Umbilical cord (tissue), 2 donors: ENCODE results near the gene TXNRD2. TPM values are rescaled to one million over a fixed set of nuclear protein-coding genes. Genes with fewer than 3 reads are reported as not detected.

Source experiments
- DNase-seq: peaks from one replicate; pipeline ENCODE4 v3.0.0-alpha.2; 2015; ENCODE audit warnings: low spot score
- total RNA-seq: library from RNA; depleted of rRNA; stranded (reverse); fragments of >200 nt; gene quantifications from one replicate; pipeline ENCODE4 v1.2.3, GENCODE V29; 2014; ENCODE audit warnings: low replicate concordance; ENCODE audit not compliant: insufficient read depth

TXNRD2 gene
- 32.0 TPM for total RNA-seq

- DNase-seq = peak; percentile 72
Observed at GRCh38 chr22:19941365-19942082, at the start of gene TXNRD2, which contains the start of gene COMT. Gene TXNRD2, minus strand, starts transcription at chr22:19941818. Its CDS starts 15 bp downstream, at chr22:19941803. Gene COMT, plus strand, starts transcription at chr22:19941772. Its CDS starts 20,755 bp downstream, at chr22:19962527.

DNA sequence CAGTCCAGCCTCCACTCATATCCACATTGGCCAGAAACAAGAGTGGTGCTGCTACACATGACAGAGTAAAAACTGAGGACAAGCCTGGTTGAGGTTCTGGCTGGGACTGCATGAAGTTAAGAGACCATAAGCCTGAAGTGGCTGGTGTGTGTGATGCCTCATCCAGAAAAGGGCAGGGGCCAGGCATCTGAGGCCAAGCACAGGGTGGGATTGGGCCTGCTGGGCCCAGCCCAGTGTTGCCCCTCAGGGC, 49.7 kb upstream of the TXNRD2 start:
- DNase-seq = no peak

GRCh38 chr22:19990609-19991394, 49.2 kb upstream of the TXNRD2 start:
- no peak for DNase-seq

GRCh38 chr22:19990188-19990587, 48.6 kb upstream of the TXNRD2 start:
- DNase-seq = no peak

DNA sequence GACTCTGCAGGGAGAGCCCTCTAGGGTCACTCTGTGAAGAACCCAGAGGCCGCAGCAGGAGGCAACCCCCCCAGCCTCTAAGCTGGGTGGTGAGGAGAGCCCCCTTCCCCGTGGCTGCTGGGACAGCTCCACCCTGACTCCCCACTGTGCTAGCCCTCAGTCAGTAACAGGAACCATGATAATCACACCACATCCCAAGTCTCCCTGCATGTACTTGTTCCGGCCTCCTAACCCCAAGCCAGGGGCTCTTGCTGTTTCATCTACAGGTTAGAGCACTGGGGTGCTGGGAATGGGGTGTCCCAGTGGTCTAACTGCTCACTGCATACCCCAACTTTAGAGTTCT, 48.1 kb upstream of the TXNRD2 start:
- DNase-seq = no peak

GRCh38 chr22:19988965-19989724, 47.5 kb upstream of the TXNRD2 start:
- DNase-seq = no peak

GRCh38 chr22:19988331-19988808, 46.8 kb upstream of the TXNRD2 start:
- DNase-seq = no peak

DNA sequence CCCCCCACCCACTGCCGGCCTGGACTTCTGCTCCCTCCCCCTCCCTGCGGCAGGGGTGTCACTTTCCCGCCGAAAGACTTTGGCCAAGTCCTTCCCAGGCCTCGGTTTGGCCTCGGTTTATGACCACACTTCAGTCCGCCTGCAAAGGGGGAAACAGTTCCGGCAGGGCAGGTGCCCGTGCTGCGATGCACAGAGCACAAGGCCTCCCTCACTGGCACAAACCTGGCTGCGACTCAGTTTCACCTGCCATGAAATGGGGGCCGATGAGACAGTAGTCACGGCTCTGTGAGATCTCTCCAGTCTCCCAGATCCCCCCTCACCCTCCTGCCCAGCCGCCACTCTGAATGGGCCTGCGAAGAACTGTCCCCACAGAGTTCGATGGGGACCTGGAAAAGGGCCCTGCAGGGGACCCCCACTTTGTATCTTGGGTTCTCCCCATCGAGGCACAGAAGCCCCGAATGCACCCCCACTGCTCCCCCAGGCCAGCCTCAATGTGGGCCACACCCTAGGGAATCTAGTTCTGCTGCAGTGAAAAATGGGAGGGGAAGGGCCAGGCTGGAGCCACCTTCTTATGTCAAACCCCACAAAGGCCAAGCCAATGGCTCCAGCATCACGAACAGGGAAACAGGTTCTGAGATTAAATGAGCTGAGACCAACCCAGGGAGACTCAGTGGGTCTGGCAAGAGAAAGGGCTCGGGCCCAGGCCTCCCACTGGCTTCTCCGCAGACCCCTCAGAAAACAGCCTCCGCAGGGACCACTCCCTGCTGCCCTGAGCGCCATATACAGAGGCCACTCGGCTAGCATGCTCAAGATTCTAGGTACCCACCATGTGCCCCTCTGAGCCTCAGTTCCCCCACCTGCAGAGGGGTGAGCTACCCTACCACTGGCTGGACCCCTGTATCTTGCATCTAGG, 46.0 kb upstream of the TXNRD2 start:
- no peak for DNase-seq

GRCh38 chr22:19986410-19987341, 45.1 kb upstream of the TXNRD2 start:
- peak; percentile 51 for DNase-seq

GRCh38 chr22:19986011-19986409, 44.4 kb upstream of the TXNRD2 start:
- DNase-seq = no peak

- no peak for DNase-seq
Observed at GRCh38 chr22:19984851-19985811, 43.5 kb upstream of the TXNRD2 start.

DNA sequence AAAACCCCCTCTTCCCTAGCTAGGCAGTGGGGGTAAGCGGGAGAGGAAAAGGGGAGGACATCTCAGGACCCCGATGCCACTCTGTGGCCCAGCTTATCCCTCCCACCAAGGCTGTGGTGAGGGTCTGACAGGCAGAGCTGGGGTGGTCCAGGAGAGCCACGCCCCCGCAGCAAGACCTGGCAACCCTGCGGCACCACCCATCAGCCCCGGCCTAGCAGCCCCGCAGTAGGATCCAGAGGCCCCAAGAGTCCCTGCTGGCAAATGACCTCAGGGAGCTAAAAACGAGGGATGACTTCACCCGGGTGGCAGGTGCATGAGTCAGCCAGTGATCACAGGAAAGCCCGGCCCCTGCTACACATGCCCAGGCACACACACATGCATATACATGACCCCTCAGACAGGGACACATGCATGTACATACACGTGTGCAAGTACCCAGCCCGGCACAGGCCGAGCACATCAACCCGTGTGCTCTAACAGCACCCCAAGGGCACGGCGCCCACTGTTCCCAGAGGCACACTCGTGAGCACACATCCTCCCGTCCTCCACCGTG, 42.7 kb upstream of the TXNRD2 start:
- DNase-seq = peak; percentile 59

DNA sequence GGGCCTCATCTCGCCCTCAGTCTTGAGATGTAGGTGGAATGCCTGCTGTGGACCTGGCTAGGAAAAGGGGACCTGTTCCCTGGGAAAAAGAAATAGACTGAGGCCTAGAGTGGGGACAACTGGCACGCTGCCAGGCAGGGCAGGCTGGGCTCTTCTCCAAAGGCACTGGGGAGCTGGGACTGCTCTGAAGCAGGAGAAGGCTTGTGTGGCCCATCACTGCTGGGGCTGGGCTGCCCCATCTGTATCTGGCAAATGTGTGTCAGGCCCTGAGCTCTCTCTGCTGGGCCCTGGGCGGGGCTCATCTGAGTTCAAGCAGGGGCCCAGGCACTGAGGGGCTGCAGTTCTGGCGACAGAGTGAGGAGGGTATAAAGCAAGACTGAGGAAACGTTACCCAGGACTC, 42.1 kb upstream of the TXNRD2 start:
- DNase-seq = no peak

- DNase-seq = no peak
Observed at GRCh38 chr22:19982991-19983578, 41.5 kb upstream of the TXNRD2 start.

- DNase-seq = no peak
Observed at GRCh38 chr22:19981961-19982920, 40.6 kb upstream of the TXNRD2 start.

DNA sequence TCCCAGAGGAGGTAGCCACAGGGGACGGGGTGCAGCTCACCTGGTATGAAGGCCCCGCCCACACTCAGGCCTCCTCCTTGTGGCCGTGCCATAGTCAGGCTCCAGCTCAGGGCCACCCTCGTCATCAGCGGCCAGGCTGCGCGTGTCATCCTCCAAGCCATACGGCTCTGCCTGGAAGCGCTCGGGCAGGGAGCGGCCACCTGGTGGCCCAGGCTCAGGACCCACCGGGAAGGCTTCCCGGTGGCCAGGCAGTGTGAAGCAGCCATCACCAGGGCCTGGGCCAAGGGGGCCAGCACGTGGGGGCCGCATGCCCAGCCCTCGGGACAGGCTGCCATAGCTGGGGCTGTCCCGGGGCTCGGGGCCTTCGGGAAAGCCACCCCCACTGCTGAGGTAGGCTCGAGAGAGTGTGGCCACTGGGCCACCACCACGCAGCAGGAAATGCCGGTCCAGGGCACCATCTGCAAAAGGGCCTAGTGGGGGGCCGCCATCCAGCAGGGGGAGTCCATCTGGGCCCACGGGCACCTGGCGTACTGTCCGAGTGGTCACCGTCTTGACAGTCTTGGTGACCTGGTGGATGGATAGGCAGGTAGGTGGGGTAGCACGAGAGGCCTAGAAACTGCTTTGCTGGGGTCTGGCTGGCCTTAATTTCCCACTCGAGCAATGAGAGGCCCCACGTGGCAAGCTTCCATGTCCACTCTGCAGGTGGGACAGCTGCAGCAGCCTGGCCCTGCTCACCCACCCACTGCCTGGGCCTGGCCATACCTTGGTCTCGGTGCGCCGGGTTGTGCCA, 39.7 kb upstream of the TXNRD2 start:
- DNase-seq = no peak
